ENCODE data around the gene DUS1L.

DUS1L gene

DNA sequence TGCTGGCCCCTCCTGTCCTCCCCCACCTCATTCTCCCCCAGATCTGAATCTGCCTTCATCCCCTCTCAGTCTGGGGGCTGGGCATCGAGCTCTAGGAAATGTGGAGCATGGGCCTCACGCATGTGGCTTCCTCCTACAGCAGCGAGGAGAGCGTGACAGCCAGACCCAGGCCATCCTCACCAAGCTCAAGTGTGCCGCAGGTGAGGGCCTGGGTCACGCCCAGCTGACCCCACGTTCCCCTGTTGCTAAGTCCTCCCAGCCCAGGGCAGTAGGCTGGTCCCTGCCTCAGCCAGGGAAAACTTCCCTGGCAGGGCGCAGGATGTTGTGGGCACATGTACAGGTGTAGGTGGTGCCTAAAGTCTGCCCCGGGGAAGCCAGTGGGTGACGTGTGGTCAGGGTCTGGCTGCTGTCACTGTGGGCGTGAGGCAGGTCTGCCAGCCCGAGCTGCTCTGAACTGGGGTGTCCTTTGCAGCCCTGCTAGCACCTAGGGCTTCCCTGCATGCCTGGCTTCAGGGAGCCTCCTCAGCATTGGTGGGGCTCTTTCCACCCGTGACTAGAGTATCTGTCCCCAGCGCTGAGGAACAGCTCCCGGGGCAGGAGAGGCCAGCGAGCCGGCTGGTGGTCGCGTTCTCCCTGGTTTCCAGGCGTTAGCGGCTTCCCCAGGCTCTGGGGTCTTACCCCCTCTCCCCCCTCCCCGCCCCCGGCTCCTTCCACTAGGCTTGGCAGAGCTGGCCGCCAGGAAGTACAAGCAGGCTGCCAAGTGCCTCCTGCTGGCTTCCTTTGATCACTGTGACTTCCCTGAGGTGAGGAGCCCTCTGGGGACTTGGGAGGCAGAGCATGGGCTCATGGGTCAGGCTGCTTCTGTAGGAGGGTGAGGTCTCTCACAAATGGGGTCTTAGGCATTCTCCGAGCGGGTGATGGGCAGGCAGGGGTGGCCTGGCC, 10.3 kb downstream of the DUS1L start:
- no peak for DNase-seq

DNA sequence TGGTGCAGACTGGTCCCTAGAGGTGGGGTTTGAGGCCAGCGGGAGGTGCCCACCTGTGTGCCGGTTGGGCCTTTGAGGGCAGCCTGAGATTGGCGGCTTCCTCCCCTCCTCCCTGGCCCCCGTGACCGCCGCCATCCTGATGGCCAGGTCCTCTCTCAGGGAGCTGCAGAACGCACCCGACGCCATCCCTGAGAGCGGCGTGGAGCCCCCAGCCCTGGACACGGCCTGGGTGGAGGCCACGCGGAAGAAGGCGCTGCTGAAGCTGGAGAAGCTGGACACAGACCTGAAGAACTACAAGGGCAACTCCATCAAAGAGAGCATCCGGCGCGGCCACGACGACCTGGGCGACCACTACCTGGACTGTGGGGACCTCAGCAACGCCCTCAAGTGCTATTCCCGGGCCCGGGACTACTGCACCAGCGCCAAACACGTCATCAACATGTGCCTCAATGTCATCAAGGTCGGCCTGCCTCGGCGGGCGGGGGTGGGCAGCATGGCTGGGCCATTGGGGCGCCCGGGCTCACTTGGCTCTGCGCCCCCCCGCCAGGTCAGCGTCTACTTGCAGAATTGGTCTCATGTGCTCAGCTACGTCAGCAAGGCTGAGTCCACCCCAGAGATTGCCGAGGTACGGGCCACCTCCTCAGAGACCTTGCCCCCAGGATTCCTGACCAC, 11.1 kb downstream of the DUS1L start:
- no peak for DNase-seq

GRCh38 chr17:82053556-82054263, 11.9 kb downstream of the DUS1L start:
- DNase-seq = no peak

GRCh38 chr17:82053130-82053529, 12.5 kb downstream of the DUS1L start:
- DNase-seq = no peak

DNA sequence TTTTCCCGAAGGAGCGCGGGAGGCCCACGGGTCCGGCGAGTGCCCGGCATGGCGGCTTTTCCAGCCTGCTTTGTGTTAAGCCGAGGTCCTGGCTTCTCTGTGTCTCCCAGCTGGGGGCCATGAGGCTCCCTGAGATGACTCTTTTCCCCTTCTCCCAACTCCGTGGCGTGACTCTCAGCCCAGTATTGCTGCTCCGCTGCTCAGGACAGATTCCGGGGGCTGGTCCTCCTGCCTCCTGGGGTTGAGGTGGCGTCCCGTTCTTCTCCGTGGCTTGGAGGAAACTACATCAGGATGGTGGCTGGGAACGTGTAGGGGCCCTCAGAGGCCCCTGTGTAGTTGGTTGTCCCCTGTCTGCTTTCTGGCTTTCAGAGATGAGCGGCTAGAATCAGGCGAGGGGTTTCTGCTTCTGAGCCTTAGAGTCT, 13.0 kb downstream of the DUS1L start:
- DNase-seq = no peak

GRCh38 chr17:82051776-82052637, 13.6 kb downstream of the DUS1L start, which contains the start of the genes GPS1 and RFNG:
Gene GPS1, plus strand, starts transcription at chr17:82051898. Its CDS starts 34 bp downstream, at chr17:82051932.
Gene RFNG, minus strand, starts transcription at chr17:82051811. Its CDS starts 45 bp downstream, at chr17:82051766.
- peak; percentile 69 for DNase-seq

DNA sequence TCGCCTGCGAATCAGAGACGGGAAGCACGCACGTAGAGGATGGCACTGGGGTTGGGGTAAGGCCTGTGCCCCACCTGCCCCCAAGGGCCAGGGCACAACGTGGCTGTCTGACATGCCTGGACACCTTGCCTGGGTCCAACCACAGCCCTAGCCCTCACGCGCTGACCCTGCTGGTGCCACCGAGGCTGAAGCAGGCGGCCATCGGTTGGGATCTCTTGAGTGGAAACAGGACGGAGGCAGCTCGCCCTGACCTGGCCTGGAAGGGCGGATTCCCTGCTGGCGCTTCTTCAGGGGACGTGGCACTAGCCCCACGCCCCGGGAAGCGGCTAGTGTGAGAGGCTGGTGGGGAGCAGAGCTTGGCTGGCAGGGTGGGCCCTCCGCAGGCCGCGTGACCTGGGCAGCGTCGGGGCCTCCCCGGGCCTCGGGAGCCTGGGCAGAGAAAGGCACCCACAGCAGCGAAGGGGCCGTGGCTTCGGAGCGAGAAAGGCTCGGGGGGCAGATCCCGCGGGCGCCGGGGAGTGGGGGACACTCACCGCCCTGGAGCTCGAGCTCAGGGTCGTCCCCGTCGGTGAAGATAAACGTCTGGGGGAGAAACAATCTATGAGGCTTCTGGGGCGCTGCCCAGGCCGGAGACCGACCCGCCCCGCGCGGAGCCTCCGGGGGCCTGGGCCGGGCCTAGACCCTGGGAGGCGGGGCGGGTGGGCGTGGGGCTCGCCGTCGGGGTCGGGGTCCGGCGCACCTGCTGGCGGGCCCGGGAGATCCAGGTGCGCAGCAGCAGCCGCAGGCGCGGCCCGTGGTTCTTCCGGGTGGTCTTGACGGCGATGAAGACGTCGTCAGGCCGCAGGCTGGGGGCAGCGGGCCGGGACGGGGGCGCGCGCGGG, 14.6 kb downstream of the DUS1L start:
- DNase-seq = no peak

DNA sequence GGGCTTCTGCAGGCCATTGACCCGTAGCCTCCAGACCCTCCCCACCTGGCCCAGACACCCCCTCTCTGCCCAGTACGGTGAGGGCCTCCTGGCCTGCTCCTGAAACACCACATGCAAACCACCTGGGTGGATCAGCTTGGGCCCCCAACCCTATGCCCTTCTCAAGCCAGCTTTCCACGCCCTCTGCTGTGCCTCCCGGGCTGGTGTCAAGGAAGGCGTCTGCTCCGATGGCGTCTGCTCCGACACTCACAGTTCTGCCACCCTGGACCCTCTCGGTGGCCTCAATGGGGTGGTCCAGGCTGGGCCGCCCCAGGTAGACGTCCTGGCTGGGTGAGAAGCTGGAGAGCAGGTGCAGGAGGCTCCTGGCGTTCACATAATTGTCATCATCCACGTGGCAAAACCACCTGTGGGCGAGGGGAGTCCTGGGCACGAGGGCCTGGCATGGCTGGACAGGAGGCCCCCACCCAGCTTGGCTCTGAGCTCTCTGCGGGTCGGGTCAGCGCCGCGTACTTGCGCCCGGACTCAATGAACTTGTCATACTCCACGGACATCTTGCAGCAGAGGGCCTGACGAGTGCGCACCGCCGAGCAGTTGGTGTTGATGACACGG, 15.3 kb downstream of the DUS1L start:
- no peak for DNase-seq

DNA sequence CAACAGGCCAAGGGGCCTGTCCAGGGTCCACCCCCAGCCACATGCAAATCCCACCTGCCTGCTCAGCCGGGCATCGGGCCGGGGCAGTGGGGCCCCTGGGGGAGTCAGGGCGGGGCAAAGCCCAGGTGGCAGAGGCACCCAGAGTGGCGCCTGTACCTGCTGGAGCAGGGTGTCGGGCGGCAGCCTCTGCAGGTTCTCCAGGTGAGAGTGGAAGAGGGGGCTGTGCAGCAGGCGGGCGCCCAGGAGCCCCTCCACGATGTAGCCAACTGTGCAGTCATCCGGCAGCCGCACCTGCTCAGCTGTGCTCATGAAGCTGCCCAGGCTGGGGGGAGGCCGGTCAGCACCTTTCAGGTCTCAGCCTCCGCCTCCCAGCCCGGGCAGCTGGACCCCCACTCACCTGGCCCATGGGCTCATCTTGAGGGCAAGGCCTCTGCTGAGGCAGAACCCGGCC, 16.1 kb downstream of the DUS1L start:
- no peak for DNase-seq

DNA sequence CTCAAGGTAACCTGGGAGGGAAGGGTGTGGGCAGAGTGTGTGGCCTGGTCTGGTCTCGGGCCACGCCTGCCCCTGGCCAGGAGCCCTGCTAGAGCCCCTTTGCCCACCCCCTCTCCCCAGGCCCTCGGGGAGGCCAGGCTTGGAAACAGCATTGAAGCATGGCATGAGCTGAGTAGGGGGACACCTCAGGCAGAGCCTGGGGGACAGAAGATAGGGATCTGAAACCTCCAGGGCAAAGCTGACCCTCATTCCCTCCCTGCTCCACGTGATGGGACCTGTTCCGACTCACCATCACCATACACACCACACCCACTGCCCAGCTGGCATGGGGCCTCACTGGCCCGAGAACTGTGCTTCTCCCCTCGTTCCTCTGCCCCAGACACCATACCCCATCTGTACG, 16.5 kb downstream of the DUS1L start:
- DNase-seq = no peak

- DNase-seq = no peak
These were observed 17.0 kb downstream of the DUS1L start for GRCh38 chr17:82048571-82048971.

- no peak for DNase-seq
These were observed 17.6 kb downstream of the DUS1L start for GRCh38 chr17:82047914-82048570.

DNA sequence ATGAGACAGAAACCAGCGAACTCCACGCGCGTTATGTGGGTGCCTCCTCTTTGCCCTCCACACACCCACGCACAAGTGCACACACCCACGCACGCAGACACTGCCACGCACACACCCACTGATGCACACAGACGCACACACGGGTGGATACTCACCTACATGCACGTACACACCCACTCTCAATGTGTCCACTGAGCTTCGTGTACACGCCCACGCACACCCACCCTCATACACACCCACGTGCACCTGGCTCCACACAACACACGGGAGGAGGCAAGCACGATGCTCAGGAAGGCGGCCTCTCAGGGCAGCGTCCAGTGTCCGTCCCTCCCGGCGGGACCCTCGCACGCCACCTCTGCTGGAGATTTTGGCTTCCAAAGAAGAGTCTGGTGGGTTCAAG, 18.2 kb downstream of the DUS1L start:
- no peak for DNase-seq

DNA sequence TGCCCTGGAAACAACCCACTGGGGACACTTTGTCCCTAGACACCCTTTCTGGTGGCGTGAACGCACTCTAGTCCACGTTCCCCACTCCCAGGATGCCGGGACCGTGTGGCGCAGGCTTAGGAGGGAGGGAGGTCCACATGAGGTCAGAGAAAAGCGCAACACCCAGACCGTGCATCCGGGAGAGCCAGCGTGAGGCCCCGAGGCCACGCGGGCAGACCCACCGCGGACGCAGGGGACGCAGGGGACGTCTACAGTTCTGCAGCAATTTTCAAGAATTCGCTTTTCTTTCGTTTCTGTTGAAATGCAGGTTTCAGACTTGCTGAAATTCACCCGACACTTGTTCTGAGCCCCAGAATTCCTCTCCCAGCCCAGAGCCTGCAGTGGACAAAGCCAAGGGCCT, 18.7 kb downstream of the DUS1L start:
- no peak for DNase-seq

GRCh38 chr17:82045936-82046484, 19.6 kb downstream of the DUS1L start:
- no peak for DNase-seq

DNA sequence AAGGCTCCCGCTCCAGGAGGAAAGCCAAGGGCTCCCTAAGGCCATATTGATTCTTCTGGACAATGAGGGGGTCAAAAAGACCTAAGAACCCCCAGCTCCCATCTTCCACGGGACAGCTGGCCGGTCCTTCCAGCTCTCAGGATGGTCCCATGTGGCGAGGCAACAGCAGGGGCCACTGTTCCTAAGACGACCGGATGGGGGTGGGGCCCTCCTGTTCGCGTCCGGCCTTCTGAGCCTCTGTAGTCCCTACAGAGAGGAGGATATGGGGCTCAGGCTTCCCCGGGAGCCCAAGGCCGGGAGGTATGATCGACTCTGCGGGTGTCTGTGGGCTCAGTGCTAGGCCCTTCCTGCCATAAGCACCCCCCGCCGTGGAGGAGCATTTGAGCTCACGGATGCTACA, 22.1 kb downstream of the DUS1L start:
- no peak for DNase-seq

DNA sequence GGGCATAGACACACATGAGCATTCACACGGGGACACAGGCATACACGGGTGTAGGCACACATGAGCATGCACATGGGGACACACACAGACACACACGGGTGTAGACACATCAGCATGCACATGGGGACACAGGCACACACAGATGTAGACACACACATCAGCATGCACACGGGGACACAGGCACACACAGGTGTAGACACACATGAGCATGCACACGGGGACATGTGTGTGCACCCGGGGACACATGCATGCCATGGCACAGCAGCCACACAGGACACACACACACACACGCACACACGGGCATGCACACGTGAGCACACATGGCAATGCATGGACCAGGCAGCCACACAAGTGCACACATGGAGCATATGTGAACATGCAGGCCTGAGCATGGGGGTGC, 23.0 kb downstream of the DUS1L start:
- no peak for DNase-seq

DNA sequence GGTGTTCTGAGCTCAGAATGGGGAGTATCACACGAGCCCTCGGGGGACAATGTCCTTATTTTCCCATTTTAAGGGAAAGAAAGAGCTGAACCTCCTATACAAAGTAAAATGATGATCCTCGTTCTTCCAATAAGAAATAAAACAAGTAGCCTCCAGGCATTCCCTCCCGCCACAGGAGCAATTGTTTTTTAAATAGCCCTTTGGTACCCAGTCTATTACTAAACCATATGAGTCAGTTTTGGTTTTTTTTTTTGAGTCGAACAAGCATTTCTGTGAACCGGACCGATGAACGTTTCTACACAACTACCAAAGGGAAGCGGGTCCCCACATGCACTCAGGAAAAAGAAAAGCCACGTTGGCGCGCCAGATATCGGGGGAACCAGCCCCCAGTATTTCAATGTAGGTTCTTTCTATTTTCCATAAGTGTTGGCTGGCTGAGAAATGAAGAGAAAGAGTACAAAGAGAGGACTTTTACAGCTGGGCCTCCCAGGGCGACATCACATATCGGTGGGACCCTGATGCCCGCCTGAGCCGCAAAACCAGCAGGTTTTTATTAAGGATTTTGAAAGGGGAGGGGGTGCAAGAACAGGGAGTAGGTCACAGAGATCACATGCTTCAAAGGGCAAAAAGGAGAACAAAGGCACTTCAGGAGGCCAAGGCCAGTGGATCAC, 24.3 kb downstream of the DUS1L start:
- DNase-seq = no peak

GRCh38 chr17:82039695-82040299, 25.8 kb downstream of the DUS1L start:
- DNase-seq = no peak

All from CD4-positive, alpha-beta T cell treated with Interleukin-15 for 1 hour (primary cell).